GM23338 (cell line): Measurements from ENCODE around the gene PDHB. TPM values are rescaled to one million over a fixed set of nuclear protein-coding genes. Genes with fewer than 3 reads are reported as not detected.

Experiments used
- ATAC-seq: fragments of 200-7000 bp; cut with Tn5 transposase; 3 replicates; pipeline ENCODE4 v1.9.1; 2020
- DNase-seq: peaks from one replicate; pipeline ENCODE4 v3.0.0-alpha.2; 2015; ENCODE audit warnings: low spot score
- H2AFZ ChIP-seq: fragments of 200-600 bp; sonication (generic); 2 replicates; pipeline ENCODE4 v1.8.0; 2016; ENCODE audit warnings: antibody characterized with exemption, mild to moderate bottlenecking, moderate library complexity
- H3F3A ChIP-seq: fragments of 200-600 bp; sonication (generic); replicated peaks from 2 replicates; pipeline ENCODE4 v1.8.0; 2017; ENCODE audit warnings: antibody characterized with exemption, mixed run types, low read depth
- H3K27ac ChIP-seq: fragments of 200-600 bp; sonication (generic); 2 replicates; pipeline ENCODE4 v1.6.1; 2016; ENCODE audit warnings: low read depth
- H3K27me3 ChIP-seq: fragments of 200-600 bp; sonication (generic); 2 replicates; pipeline ENCODE4 v1.8.0; 2016; ENCODE audit warnings: mild to moderate bottlenecking, mixed run types, moderate library complexity; ENCODE audit not compliant: insufficient read depth
- H3K36me3 ChIP-seq: fragments of 200-600 bp; sonication (generic); 2 replicates; pipeline ENCODE4 v1.8.0; 2016; ENCODE audit warnings: mild to moderate bottlenecking; ENCODE audit not compliant: insufficient read depth
- H3K4me1 ChIP-seq: fragments of 200-600 bp; sonication (generic); 2 replicates; pipeline ENCODE4 v1.8.0; 2016; ENCODE audit warnings: mild to moderate bottlenecking, moderate library complexity; ENCODE audit not compliant: insufficient read depth
- H3K4me2 ChIP-seq: fragments of 200-600 bp; sonication (generic); 2 replicates; pipeline ENCODE4 v1.7.1; 2017; ENCODE audit warnings: mixed run types
- H3K4me3 ChIP-seq: fragments of 200-600 bp; sonication (generic); 2 replicates; pipeline ENCODE4 v1.6.1; 2016; ENCODE audit warnings: mixed run types
- H3K79me2 ChIP-seq: fragments of 200-600 bp; sonication (generic); replicated peaks from 2 replicates; pipeline ENCODE4 v1.8.0; 2017; ENCODE audit warnings: mild to moderate bottlenecking; ENCODE audit not compliant: insufficient read depth
- H3K9me2 ChIP-seq: fragments of 200-600 bp; sonication (generic); 2 replicates; pipeline ENCODE4 v1.8.0; 2017; ENCODE audit not compliant: insufficient read depth
- H4K20me1 ChIP-seq: fragments of 200-600 bp; sonication (generic); replicated peaks from 2 replicates; pipeline ENCODE4 v1.8.0; 2017; ENCODE audit warnings: mild to moderate bottlenecking; ENCODE audit not compliant: insufficient read depth
- H3K27ac Mint-ChIP-seq: 2 replicates; pipeline ENCODE4 v1.8.0; 2020; ENCODE audit warnings: inconsistent platforms, mild to moderate bottlenecking, moderate library complexity, mixed read lengths
- H3K27me3 Mint-ChIP-seq: 3 replicates; pipeline ENCODE4 v1.8.0; 2022; ENCODE audit warnings: low read depth, mild to moderate bottlenecking, moderate library complexity, mixed read lengths, inconsistent platforms; ENCODE audit not compliant: insufficient read depth, poor library complexity
- H3K36me3 Mint-ChIP-seq: 3 replicates; pipeline ENCODE4 v1.8.0; 2021; ENCODE audit warnings: low read depth, mild to moderate bottlenecking, inconsistent platforms, moderate library complexity, mixed read lengths
- H3K4me1 Mint-ChIP-seq: 3 replicates; pipeline ENCODE4 v1.8.0; 2020; ENCODE audit warnings: mild to moderate bottlenecking, inconsistent platforms, mixed read lengths
- H3K4me3 Mint-ChIP-seq: 3 replicates; pipeline ENCODE4 v1.8.0; 2021; ENCODE audit warnings: moderate library complexity, mild to moderate bottlenecking, inconsistent platforms, mixed read lengths
- H3K9me3 Mint-ChIP-seq: 3 replicates; pipeline ENCODE4 v1.8.0; 2020; ENCODE audit warnings: moderate library complexity, mild to moderate bottlenecking, inconsistent platforms, mixed read lengths
- CREB1 ChIP-seq: fragments of 250-450 bp; sonication (Bioruptor Pico); IDR thresholded peaks from 2 replicates; pipeline ENCODE4 v1.5.0; 2020; ENCODE audit warnings: low read depth, mild to moderate bottlenecking, moderate library complexity
- EZH2 ChIP-seq: fragments of 200-600 bp; sonication (generic); IDR thresholded peaks from one replicate; pipeline ENCODE4 v1.8.0; 2017; ENCODE audit warnings: antibody characterized with exemption, mild to moderate bottlenecking, low read depth; ENCODE audit not compliant: unreplicated experiment
- EZH2phosphoT487 ChIP-seq: fragments of 200-600 bp; sonication (generic); IDR thresholded peaks from one replicate; pipeline ENCODE4 v1.8.1; 2018; ENCODE audit warnings: antibody characterized with exemption; ENCODE audit not compliant: unreplicated experiment
- JUNB ChIP-seq: IDR thresholded peaks from one replicate; pipeline ENCODE4 v1.6.1; 2016; ENCODE audit warnings: antibody characterized with exemption; ENCODE audit not compliant: unreplicated experiment
- POLR2AphosphoS5 ChIP-seq: IDR thresholded peaks from 2 replicates; pipeline ENCODE4 v1.6.1; 2016; ENCODE audit warnings: antibody characterized with exemption, low read depth
- STAT1 ChIP-seq: IDR thresholded peaks from one replicate; pipeline ENCODE4 v1.6.1; 2016; ENCODE audit warnings: antibody characterized with exemption; ENCODE audit not compliant: unreplicated experiment
- ZNF114 ChIP-seq: fragments of 250-450 bp; sonication (Bioruptor Pico); IDR thresholded peaks from 2 replicates; pipeline ENCODE4 v1.5.0; 2020; ENCODE audit warnings: mild to moderate bottlenecking, moderate library complexity
- ZNF331 ChIP-seq: fragments of 250-450 bp; sonication (Bioruptor Pico); IDR thresholded peaks from 2 replicates; pipeline ENCODE4 v1.5.0; 2020; ENCODE audit warnings: low read depth, mild to moderate bottlenecking, moderate library complexity
- polyA plus RNA-seq: library from polyadenylated mRNA; unstranded; fragments of >200 nt; fragmentation: Nextera tagmentation; extraction: Ambion mirVana; gene quantifications from 2 replicates; pipeline ENCODE4 v1.2.1, GENCODE V29; 2016
- total RNA-seq: library from RNA; depleted of rRNA; stranded (reverse); fragments of >200 nt; shearing (Covaris generic); gene quantifications from 2 replicates; pipeline ENCODE4 v1.2.3, GENCODE V29; 2014
- TF ChIP-seq, protein P1 (sequence below): IDR thresholded peaks from 2 replicates; pipeline ENCODE4 v1.6.1; 2016; ENCODE audit warnings: antibody characterized with exemption
- TF ChIP-seq, protein P2 (sequence below): IDR thresholded peaks from one replicate; pipeline ENCODE4 v1.6.1; 2018; ENCODE audit warnings: antibody characterized with exemption; ENCODE audit not compliant: unreplicated experiment

PDHB gene
- total and polyA plus RNA-seq, 2 experiments from 2014 or later = 172 to 222 TPM

DNA sequence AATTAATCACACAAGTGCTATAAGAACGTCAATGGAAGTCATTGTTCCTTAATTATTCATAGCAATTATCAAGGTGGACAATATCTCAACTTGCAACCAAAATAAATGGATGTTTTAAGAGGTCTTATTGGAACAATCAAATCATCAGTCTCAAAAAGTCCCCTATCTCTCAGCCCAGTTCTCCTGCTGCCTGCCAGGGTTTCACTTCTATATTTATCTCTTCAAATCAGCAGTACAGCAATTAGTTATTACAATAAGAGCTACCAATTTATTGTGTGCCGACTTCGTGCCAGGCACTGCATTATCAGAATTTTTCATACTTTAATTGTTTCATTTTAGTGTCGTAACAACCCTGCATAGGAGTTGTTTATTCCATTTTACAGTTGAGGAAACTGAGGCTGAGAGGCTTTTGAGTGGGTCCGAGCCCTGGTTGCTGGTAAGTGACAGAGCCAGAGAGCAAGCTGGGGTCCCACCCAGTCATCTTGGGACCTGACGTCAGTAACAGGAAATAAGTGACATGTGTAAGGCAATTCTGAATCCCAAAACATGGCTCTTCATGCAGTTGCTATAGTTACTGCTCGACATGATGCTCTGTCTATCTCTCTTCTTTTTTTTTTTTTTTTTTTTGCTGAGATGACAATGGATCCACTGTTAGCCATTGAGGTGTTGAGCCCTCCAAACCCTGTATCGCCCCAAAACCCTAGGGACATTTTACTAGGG lies 49.4 kb upstream of the PDHB start:
- Mint-ChIP-seq H3K4me3 (no peak overlapping the region), H3K9me3 (no peaks in the 10 kb centered on the region; the same call in 2 of the 3 replicates), H3K27me3 (peaks cover 8% of the 10 kb centered on the region), H3K36me3 (no peaks in the 10 kb centered on the region), H3K27ac (no peak overlapping the region), H3K4me1 (peaks cover 4% of the 10 kb centered on the region)
- ATAC-seq (no peak), DNase-seq (no peak)
- no peaks in the 10 kb centered on the region for H3F3A ChIP-seq
- no peak overlapping the region for H3K4me3 ChIP-seq
- no peaks in the 10 kb centered on the region for H3K27me3 ChIP-seq
- H3K4me1 ChIP-seq = no peaks in the 10 kb centered on the region; the same call in 1 of the 2 replicates
- no peaks in the 10 kb centered on the region for H3K36me3 ChIP-seq
- no peaks in the 10 kb centered on the region for H4K20me1 ChIP-seq
- H3K79me2 ChIP-seq = no peaks in the 10 kb centered on the region
- H3K27ac ChIP-seq = no peak overlapping the region
- no peak overlapping the region for H2AFZ ChIP-seq
- TF ChIP-seq STAT1 (no peak), ZNF331 (CRISPR knock-in tag) (no peak), EZH2 (no peak), ZNF114 (CRISPR knock-in tag) (no peak), POLR2AphosphoS5 (no peak)
- TF ChIP-seq, protein P1, sequence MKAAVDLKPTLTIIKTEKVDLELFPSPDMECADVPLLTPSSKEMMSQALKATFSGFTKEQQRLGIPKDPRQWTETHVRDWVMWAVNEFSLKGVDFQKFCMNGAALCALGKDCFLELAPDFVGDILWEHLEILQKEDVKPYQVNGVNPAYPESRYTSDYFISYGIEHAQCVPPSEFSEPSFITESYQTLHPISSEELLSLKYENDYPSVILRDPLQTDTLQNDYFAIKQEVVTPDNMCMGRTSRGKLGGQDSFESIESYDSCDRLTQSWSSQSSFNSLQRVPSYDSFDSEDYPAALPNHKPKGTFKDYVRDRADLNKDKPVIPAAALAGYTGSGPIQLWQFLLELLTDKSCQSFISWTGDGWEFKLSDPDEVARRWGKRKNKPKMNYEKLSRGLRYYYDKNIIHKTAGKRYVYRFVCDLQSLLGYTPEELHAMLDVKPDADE = no peak
- H3K4me2 ChIP-seq = no peak overlapping the region
- 0 out of 2 replicates have a peak, but pooled peaks cover 6% of the 10 kb centered on the region for H3K9me2 ChIP-seq

DNA sequence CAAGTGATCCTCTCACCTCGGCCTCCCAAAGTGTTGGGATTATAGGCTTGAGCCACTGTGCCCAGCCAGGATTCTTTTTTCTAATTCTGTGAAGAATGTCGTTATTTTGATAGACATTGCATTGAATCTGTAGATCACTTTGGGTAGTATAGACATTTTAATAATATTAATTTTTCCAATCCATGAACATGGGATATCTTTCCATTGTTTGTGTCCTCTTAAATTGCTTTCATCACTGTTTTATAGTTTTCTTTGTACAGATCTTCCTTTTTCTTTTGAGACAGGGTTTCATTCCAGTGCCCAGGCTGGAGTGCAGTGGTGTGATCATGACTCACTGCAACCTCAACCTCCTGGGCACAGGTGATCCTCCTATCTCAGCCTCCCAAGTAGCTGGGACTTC lies 46.7 kb upstream of the PDHB start:
- Mint-ChIP-seq H3K4me1 (no peaks in the 10 kb centered on the region; the same call in 2 of the 3 replicates), H3K36me3 (no peaks in the 10 kb centered on the region), H3K27me3 (peaks cover 1% of the 10 kb centered on the region), H3K27ac (no peak overlapping the region), H3K9me3 (no peaks in the 10 kb centered on the region; the same call in 2 of the 3 replicates), H3K4me3 (no peak overlapping the region)
- H3K4me1 ChIP-seq = no peaks in the 10 kb centered on the region
- no peak overlapping the region for H3K4me2 ChIP-seq
- TF ChIP-seq CREB1 (CRISPR knock-in tag) = no peak
- TF ChIP-seq, protein P2, sequence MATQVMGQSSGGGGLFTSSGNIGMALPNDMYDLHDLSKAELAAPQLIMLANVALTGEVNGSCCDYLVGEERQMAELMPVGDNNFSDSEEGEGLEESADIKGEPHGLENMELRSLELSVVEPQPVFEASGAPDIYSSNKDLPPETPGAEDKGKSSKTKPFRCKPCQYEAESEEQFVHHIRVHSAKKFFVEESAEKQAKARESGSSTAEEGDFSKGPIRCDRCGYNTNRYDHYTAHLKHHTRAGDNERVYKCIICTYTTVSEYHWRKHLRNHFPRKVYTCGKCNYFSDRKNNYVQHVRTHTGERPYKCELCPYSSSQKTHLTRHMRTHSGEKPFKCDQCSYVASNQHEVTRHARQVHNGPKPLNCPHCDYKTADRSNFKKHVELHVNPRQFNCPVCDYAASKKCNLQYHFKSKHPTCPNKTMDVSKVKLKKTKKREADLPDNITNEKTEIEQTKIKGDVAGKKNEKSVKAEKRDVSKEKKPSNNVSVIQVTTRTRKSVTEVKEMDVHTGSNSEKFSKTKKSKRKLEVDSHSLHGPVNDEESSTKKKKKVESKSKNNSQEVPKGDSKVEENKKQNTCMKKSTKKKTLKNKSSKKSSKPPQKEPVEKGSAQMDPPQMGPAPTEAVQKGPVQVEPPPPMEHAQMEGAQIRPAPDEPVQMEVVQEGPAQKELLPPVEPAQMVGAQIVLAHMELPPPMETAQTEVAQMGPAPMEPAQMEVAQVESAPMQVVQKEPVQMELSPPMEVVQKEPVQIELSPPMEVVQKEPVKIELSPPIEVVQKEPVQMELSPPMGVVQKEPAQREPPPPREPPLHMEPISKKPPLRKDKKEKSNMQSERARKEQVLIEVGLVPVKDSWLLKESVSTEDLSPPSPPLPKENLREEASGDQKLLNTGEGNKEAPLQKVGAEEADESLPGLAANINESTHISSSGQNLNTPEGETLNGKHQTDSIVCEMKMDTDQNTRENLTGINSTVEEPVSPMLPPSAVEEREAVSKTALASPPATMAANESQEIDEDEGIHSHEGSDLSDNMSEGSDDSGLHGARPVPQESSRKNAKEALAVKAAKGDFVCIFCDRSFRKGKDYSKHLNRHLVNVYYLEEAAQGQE = no peak
- TF ChIP-seq, protein P1 = no peak
- no peak for TF ChIP-seq ZNF114 (CRISPR knock-in tag)
- TF ChIP-seq EZH2phosphoT487 = no peak
- no peak for TF ChIP-seq POLR2AphosphoS5
- TF ChIP-seq JUNB = no peak
- TF ChIP-seq STAT1 = no peak
- no peak overlapping the region for H3K27ac ChIP-seq
- ATAC-seq (no peak), DNase-seq (no peak)
- H4K20me1 ChIP-seq = no peaks in the 10 kb centered on the region
- H3K4me3 ChIP-seq = no peak overlapping the region
- no peaks in the 10 kb centered on the region for H3K27me3 ChIP-seq
- 0 out of 2 replicates have a peak, but pooled peaks cover 6% of the 10 kb centered on the region for H3K9me2 ChIP-seq
- no peaks in the 10 kb centered on the region for H3K79me2 ChIP-seq
- H2AFZ ChIP-seq = no peak overlapping the region
- H3F3A ChIP-seq = no peaks in the 10 kb centered on the region
- no peaks in the 10 kb centered on the region for H3K36me3 ChIP-seq
